Bone marrow (tissue), 2 donors: ENCODE results near the gene CNOT3.

Experiments
- DNase-seq, 2 donors: peaks; one replicate each; lab custom pipeline; 2025; lab: John Stamatoyannopoulos, UW

The CNOT3 gene

DNA sequence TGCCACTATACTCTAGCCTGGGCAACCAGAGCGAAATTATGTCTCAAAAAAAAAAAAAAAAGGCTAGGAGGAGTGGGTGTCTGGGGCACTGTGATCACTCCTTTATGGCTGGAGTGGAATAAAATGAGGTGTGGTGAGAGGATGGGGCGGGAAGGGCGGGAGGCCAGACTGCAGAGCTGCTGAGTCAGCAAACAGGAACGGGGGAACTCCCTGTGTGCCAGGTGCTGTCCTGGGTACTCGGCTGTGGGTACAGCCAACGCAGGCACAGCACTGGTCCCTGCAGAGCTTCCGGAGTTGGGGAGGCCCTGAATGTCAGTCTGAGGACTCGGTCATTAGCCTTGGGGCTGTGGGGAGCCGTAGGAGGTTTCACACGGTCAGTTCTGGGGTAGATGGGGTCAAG, 16.3 kb upstream of the CNOT3 start:
- no peak for DNase-seq

DNA sequence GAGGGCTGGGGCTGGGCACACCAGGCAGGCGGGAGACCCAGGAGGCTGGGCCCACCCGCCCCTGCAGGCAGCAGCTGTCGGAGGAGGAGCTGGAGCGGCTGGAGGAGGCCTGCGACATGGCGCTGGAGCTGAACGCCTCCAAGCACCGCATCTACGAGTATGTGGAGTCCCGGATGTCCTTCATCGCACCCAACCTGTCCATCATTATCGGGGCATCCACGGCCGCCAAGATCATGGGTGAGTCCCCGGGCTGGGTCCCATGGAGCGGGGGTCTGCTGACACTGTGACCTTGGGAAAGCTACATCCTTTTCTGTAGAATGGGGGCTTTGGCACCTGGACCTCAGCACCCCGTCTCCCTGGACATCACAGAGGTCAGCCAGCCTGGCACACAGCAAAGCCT, 13.9 kb upstream of the CNOT3 start:
- no peak for DNase-seq

DNA sequence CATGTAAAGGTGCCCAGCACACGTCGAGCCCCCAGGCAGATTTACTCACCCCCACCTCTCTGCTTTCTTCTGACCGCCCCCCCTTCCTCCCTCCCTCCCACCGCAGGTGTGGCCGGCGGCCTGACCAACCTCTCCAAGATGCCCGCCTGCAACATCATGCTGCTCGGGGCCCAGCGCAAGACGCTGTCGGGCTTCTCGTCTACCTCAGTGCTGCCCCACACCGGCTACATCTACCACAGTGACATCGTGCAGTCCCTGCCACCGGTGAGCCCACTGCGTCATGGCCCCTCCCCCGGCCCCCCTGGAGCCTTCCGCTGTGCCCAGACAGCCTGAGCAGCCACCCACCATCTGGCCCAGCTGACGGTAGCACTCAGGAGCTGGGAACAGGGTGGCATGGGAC, 13.2 kb upstream of the CNOT3 start:
- DNase-seq, result no peak

DNA sequence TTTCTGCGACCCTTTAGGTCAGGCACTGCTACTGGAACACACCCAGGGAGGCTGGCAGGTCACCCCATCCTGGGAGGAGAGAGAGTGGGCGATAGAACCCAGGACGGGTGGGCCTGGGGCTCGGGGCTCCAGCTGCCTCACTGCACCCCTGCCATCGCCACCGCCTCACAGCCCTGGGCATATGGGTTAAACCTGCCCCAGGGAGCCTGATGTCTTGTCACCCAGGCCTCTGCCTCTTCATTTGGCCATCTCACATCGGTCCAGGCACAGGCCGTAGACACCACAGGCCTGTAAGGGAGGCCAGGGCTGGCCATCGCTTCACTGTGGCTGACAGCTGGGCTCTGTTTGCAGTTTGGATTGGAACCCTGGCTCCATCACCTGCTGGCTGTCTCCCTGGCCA, 11.8 kb upstream of the CNOT3 start:
- DNase-seq, result no peak

DNA sequence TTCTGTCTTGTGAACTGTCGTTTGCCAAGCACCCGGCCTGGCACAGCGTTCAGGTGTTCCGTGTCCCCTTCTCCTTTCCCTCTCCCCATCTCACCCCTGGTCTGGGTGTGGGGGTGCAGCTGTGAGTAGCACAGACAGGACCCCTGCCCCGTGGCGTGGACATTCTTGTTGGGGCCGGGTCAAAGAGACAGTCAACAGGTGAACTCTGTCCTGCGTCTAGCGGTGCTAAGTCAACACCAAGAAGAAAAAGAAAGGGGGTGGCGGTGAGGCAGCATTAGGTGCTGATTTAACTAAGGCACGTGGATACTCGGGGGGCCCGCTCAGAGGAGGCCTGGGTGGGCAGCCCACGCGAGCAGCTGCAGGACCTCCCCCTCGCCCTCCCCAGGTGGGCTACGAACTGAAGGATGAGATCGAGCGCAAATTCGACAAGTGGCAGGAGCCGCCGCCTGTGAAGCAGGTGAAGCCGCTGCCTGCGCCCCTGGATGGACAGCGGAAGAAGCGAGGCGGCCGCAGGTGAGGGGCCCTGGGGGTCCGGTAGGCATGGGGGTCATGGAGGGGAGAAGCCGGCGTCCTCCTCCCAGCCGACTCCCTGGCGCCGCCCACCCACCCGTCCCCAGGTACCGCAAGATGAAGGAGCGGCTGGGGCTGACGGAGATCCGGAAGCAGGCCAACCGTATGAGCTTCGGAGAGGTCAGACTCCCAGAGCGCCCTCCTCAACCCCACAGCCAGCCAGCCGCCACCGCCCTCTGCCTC, 9.7 kb upstream of the CNOT3 start:
- no peak for DNase-seq

DNA sequence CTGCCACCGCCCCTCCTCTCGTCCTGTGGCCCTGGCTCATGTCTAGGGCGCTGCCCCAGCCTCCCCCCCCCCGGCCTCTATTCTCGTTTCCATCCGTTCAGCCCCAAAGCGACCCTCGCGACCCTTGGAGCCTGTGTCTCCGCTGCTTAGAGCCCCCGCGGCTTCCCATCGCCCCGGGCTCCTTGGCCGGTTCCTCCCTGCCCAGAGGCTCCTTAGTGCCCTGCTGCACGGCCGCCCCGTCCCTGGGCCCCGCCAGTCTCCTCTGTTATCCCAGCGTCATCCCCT, 9.2 kb upstream of the CNOT3 start:
- no peak for DNase-seq

DNA sequence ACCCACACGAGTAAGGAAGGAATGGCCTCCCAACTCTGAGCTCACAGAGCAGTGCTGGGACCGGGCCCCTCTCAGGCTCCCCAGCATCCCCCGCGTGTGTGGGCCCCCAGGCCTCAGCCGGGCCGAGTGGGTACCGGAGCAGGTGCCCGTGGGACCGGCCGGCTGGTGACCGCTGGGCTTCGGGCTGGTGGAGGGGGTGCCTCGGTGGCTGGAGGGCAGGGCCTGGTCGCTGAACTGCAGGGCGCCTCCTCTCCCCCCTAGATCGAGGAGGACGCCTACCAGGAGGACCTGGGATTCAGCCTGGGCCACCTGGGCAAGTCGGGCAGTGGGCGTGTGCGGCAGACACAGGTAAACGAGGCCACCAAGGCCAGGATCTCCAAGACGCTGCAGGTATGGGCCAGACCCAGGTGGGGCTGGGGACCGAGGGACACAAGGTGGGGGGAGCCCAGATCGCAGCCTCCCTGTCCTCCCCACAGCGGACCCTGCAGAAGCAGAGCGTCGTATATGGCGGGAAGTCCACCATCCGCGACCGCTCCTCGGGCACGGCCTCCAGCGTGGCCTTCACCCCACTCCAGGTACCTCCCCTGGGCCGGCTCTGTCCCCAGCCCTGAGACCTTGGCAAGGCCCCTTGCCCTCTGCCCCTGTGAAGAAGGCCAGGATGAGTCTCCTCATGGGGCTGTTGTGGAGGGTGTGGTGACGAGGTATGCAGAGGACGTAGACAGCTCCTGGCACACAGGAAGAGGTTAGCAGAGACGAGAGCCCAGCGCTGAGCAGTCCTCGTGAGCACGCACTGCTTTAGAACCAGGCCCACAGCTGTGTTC, 8.6 kb upstream of the CNOT3 start:
- DNase-seq, result no peak

DNA sequence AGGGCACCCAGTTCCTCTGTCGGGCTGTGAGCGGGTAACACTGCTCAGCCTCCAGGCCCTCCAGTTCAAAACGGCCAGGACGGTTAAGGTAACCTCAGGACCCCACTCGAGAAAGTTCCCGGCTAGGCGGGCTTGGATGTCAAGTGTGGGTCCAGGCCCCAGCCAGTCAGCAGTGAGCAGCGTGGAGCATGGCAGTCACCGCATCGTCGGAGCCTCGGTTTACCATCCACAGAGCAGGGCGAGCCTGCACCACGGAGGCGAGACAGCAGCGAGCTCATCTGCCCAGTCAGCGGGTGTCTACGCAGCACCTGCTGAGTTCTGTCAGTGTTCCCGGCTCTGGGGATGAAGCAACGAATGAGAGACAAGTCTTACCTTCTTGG, 8.0 kb upstream of the CNOT3 start:
- no peak for DNase-seq

DNA sequence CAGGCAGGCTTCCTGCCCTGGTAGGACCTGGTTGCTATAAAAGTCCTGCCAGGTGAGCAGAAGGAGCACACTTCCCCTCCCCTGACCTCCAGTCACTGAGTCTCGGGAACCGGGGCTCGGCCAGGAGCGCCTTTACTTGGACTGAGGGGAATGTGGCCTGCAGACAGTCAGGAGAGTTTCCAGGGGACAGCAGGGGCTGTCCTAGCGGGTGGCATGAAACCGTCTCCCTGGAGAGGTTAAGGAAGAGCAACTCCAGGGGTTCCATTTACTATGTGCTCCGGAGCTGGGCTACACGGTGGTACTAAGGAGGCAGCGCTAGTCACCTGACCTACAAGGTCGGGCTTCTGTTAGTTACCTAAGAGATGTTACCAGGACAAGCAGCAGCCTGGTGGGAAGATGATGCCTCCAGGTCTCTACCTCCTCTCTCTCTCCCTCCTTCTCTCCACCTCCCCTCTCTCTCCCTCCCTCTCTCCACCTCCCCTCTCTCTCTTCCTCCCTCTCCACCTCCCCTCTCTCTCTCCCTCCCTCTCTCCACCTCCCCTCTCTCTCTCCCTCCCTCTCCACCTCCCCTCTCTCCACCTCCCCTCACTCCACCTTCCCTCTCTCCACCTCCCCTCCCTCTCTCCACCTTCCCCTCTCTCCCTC, 4.1 kb upstream of the CNOT3 start:
- no peak for DNase-seq

DNA sequence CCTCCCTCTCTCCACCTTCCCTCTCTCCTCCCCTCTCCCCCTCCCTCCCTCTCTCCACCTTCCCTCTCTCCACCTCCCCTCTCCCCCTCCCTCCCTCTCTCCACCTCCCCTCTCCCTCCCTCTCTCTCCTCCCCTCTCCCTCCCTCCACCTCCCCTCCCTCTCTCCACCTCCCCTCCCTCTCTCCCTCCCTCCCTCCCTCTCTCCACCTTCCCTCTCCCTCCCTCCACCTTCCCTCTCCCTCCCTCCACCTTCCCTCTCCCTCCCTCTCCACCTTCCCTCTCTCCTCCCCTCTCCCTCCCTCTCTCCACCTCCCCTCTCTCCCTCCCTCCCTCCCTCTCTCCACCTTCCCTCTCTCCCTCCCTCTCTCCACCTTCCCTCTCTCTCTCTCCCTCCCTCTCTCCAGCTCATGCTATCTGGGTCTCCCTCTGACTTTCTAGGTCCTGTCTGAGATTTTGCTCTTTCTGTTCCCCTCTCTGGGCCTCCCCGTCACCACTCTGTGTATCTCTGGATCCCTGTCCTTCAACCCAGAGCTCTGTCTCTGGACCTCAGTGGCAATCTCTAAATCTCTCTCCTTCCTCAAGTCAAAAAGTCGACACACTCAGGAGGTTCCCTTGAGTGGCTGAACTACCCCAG, 3.5 kb upstream of the CNOT3 start:
- no peak for DNase-seq

DNA sequence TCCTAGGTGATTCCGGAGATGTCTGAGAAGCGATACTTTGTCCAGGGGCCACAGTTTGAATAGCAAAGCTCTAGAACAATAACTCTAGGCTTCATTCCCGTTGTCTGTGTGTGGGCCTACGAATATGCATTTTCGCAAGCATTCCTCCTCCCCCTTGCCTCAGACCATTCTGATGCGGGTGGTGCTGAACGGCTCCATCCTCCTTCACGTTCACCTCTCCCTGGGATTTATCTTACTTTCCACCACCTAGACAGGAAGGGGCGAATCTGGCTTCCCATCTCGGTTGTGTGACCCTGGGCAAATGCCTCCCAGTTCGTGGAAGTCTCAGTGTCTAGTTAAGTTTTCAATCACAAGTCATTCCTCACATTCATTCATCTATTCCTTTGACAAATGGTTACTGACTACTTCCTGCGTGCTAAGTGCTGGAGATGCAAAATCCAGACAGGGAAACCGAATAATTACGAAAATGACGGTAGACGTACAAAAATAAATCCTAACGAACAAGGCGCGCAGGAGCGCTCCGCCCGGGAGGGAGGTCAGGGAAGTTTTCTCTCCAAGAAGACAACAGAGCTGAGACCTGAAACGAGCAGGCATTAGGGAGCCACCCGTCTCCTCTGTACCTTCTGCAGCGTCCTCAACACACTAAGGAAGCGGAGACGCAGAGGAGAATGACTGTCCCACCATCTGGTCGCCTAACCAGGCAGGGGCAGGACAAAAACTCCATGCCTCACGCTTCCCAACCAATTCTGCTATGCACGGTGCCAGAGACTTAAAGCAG, 1.3 kb upstream of the CNOT3 start:
- no peak for DNase-seq

DNA sequence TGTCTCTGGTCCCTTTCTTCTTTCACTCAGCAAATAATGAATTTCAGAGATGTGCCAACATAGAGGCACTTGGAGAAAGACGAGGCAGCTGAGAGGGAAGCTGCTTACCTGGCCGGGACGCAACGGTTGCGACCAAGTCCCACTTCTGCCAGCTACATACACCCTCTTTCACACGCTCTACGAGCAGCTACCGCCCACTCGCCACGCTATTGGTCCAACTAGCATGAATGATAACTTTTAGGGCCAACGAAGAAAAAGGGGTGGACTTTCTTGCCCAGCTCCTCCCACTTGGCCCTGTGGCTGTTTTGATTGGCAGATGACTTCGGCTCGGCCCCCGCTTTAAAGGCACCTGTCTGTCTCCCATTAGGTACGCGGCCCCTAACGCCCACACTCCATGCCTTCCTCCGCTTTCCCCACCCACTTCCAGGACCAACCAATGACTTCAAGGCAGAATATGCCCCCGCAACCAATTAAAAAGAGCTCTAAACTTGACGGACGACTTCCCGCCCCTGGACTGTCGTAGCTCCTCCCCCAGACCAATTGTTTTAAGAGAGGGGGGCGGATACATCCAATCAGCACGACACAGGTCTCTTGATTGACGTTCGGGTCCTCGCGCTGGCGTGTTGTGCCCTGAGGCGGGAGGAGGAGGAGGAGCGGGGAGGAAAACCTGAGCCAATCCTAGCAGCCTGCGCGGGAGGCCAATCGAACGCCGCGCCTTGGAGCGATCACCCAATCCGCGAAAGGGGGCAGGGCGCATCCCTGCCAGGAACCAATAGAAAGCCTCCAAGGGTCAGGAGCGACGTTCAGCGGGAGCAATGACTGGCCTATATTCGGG, 481 bp upstream of the CNOT3 start:
- peak; percentile 96 to 100 for DNase-seq

DNA sequence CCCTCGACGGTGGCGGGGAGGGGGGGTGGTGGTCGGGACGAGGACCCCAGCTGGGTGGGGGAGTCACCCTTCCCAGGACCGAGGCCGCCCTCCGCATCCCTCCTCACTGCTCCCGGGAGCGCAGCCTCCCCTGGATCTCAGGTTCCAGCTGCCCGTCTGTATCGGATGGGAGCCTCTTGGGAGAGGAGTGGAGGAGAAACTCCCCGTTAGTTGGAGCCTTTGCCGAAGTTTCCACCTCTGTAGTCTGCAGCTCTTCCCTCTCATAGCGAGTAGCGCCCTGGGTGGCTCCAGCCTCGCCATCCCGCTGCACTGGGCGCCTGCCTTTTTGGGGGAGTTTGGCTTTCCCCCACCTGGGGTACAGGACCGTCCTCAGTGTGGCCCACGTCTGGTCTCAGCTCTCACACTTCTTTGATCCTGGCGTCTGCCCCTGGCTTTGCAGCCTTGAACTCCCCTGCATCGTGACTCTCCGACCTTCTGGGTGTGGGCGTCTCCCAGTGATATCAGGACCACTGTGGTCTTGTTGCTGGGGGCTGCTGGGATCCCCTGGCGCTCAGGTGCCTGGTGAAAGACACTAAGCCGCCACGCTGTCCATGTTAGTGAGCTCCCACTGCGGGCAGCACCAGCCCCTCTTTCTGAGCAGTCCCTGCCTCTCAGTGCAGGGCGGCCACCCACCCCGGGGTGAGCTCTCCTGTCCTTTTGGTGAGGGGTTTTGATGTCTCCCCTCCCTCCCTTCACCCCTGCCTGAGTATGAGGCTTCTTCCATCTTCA, 1.1 kb downstream of the CNOT3 start:
- no peak for DNase-seq

DNA sequence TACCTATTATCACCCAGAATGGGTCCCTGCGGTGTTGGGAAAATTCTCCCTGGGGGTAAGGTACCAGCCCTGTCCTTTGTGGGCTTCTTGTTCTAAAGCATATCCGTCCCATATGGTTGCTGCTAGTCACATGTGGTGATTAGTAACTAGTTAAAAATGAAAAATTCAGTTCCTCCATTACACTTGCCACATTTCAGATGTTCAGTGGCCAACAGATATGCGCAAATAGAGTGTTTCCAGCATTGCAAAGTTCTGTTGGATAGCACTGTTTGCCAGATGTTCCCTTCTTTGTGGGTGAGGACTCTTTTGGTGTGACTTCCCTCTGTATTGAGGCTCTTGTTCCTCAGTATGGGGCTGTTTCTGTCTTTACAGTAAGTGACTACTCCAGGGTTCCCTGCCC, 3.8 kb downstream of the CNOT3 start:
- DNase-seq, result no peak

DNA sequence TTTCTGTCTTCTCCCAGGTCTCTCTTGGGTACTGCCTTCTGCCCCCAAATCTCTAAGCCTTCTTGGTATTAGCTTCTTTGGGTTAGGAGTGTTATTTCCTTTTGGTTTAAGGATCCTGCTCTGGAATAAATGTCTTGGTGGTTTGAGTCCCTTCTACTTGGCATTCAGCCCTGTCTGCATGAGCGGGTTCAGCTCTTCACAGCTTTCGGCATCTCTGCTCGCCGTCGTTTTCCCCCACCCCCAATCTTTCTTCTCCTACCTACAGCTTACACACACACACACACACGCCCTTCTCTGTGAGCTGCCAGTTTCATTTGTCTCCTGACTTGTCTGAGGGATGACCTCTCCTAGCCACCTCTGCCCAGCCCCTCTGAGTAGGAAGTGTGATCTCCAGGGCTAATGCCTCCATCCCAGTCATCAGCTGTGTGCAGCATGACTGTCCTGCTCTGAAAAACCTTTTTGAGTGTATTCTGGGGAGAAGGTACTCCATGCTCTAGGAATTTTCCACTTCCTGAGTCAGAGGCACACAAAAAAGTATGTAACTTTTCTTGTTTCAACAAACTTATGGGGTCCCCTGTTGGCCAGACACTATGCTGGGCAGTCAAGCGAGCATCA, 4.7 kb downstream of the CNOT3 start:
- no peak for DNase-seq

DNA sequence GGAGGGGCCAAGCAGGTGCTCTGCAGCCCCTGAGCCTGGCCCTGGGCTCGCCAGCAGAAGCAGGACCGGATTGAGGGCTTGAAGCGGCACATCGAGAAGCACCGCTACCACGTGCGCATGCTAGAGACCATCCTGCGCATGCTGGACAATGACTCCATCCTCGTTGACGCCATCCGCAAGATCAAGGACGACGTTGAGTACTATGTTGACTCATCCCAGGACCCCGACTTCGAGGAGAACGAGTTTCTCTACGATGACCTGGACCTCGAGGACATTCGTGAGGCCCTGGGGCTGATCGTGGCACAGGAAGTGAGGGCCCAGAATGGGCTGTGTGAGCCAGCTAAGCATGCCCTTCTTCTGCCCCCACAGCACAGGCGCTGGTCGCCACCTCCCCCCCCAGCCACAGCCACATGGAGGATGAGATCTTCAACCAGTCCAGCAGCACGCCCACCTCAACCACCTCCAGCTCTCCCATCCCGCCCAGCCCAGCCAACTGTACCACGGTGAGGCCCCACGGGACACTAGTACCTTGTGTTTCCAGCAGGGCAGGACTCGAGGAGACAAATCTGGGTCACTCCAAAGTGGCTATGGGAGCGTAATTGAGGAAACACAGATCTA, 8.1 kb downstream of the CNOT3 start:
- no peak for DNase-seq

DNA sequence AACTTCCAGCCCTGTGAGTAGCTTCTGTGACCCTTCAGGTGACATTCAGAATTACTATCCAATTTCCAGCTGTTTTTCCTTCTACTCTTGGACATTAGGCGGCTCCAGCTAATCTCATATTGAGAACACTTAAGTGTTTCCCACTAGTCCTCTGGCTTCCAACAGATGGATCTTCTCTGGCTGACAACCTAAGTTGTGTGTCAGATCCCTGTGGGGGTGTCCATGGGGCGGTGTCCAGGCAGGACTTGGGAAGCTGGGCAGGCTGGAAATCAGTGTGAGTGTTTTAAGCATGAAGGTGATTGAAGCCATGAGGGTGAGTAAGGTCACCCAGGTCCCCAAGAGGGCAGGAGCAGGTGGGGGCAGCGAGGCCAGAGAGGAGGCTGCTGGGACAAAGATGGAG, 10.1 kb downstream of the CNOT3 start:
- no peak for DNase-seq

DNA sequence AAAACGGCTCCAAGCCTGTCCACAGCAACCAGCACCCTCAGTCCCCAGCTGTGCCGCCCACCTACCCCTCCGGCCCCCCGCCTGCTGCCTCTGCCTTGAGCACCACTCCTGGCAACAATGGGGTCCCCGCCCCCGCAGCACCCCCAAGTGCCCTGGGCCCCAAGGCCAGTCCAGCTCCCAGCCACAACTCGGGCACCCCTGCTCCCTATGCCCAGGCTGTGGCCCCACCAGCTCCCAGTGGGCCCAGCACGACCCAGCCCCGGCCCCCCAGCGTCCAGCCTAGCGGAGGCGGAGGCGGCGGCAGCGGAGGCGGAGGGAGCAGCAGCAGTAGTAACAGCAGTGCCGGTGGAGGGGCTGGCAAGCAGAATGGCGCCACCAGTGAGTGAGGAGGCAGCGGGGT, 10.6 kb downstream of the CNOT3 start:
- DNase-seq, result no peak

DNA sequence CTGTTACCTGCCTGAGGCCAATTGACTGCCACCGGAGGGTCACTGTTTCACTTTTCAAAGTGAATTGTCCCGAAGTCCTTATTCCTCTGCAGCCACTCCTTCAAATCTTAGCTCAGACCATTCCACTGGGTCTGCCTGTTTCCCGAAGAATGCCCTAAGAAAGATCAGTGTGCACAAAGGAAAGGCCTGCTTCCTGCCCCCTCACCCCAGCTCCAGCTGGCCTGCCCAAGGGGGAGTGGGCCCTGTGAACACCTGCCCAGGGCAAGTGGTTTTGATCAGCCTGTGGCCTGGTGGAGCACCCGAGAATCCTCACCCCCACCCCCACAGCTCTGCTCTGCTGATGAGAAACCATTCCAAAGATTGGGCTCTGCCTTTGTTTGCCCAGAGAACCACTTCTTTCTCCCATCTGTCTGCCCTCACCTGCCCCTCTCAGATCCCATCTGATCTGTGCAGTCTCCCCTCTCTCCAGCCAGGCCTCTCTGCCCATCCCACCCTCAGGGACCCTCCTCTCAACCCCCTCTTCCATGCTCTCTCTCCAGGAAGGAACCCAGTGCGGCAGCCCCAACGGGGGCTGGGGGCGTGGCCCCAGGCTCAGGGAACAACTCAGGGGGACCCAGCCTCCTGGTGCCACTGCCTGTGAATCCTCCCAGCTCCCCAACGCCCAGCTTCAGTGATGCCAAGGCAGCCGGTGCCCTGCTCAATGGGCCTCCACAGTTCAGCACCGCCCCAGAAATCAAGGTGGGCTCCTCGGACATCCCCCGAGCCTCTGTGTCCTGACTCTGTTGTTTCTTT, 11.7 kb downstream of the CNOT3 start:
- no peak for DNase-seq
